C4-2B (cell line): ENCODE results near the gene ZNF805.

Source experiments
- CTCF ChIP-seq: fragments of 450-650 bp; conservative IDR thresholded peaks from 2 replicates; pipeline ENCODE4 v1.5.1; 2017; ENCODE audit warnings: mild to moderate bottlenecking
- ZFX ChIP-seq: fragments of 450-650 bp; IDR thresholded peaks from 2 replicates; pipeline ENCODE4 v1.6.1; 2017

- TF ChIP-seq CTCF (no peak), ZFX (no peak)
Observed at GRCh38 chr19:57249329-57249728, 8.9 kb downstream of the ZNF805 start.
